ENCODE measurements around the gene ZNF14.
"Not testable (repeated sequence)": the region's sequence is repeated elsewhere in the genome, so short reads cannot be mapped to it uniquely, and the experiment has no call there.

The ZNF14 gene

GRCh38 chr19:19732579-19733501 is at the start of gene ZNF14:
Gene ZNF14 (minus strand): TSS chr19:19733112. CDS start chr19:19732958, 154 bp downstream.
- FAIRE-seq (peak; percentile 98), DNase-seq (ENCODE audit: extremely low spot score, insufficient read length, low read depth) (peak; percentile 98)

GRCh38 chr19:19781791-19782190 is 48.9 kb upstream of the ZNF14 start:
- FAIRE-seq; DNase-seq (ENCODE audit: extremely low spot score, insufficient read length, low read depth): not testable (repeated sequence)

GRCh38 chr19:19778666-19779065 is 45.8 kb upstream of the ZNF14 start:
- DNase-seq (ENCODE audit: extremely low spot score, insufficient read length, low read depth): no peak
- FAIRE-seq: no peak

DNA sequence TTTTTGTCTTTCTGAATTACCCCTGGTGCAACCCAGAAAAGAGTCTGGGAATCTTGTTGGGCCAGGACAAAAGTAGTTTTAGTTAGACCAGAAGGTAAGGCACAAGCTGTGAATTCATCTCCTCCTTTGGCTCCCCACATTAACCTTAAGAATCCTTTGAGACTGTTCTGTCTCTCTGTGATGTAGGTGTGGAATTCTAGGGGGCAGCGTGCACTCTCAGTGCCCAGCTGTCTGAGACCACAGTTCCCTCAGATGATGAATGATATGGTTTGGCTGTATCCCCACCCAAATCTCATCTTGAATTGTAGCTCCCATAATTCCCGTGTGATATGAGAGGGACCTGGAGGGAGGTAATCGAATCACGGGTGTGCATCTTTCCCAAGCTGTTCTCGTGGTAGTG is 44.8 kb upstream of the ZNF14 start:
- FAIRE-seq (no peak), DNase-seq (ENCODE audit: extremely low spot score, insufficient read length, low read depth) (no peak)

- peak; percentile 81 for DNase-seq (ENCODE audit: extremely low spot score, insufficient read length, low read depth)
- FAIRE-seq: peak; percentile 99
Measured at GRCh38 chr19:19776206-19777008, 43.5 kb upstream of the ZNF14 start.

- FAIRE-seq (no peak), DNase-seq (ENCODE audit: extremely low spot score, insufficient read length, low read depth) (no peak)
Measured at GRCh38 chr19:19775891-19776205, 42.9 kb upstream of the ZNF14 start.

- FAIRE-seq (no peak), DNase-seq (ENCODE audit: extremely low spot score, insufficient read length, low read depth) (no peak)
Measured at GRCh38 chr19:19774354-19775033, 41.6 kb upstream of the ZNF14 start.

- not testable (repeated sequence) for DNase-seq (ENCODE audit: extremely low spot score, insufficient read length, low read depth); FAIRE-seq
Measured at GRCh38 chr19:19771963-19772362, 39.1 kb upstream of the ZNF14 start.

DNA sequence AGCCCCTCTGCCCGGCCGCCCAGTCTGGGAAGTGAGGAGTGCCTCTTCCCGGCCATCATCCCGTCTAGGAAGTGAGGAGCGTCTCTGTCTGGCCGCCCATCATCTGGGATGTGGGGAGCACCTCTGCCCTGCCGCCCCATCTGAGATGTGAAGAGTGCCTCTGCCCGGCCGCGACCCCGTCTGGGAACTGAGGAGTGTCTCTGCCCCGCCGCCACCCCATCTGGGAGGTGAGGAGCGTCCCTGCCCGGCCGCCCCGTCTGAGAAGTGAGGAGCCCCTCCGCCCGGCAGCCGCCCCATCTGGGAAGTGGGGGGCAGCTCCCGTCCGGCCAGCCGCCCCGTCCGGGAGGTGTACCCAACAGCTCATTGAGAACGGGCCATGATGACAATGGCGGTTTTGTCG is 37.1 kb upstream of the ZNF14 start:
- DNase-seq (ENCODE audit: extremely low spot score, insufficient read length, low read depth); FAIRE-seq: not testable (repeated sequence)

DNA sequence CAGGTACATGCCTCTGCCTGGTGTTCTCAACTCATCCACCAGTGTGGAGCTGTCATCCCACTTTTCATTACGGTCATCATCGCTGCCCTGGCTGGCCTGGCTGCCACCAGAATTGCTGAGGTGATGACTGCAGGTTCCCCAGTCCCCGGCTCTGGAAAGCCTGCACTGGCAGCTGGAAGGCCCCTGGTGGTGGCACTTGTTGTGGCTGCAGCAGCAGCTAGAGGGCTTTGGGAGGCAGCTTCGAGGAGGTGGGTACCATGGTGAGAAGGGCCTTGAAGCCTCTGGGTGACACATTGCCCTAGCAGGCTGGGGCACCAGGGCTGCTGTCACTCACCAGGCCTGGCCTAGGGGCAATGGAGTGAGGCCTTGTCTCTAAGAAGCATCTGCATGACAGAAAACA is 25.3 kb upstream of the ZNF14 start:
- FAIRE-seq: no peak
- no peak for DNase-seq (ENCODE audit: extremely low spot score, insufficient read length, low read depth)

DNA sequence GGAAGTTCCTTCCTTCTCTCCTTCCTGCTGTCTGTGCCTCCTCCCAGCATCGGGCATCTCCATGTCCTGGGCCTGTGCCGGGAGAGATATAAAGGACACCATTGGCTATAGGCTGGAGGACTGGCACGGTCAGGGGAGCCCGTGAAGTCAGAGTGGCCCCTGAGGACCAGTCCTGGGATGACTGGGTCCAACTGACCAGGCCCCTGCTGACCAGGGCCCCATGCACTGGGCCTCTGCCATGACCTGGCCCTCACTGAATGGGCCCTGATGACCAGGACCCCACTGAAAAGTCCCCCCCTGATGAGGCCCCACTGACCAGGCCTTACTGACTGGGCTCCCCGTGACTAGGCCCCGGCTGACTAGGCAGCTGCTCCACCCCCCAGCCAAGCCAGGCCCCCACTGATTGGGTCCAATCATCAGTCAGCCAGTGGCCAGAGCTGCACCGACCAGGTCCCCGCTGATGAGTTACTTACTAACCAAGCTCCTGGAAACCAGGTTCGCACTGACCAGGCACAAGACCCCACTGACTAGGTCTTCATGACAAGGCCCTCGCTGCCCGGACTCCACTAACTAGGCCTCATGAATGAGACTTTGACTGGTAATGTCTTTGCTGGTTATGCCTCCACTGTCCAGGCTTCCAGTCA is 20.0 kb upstream of the ZNF14 start:
- DNase-seq (ENCODE audit: extremely low spot score, insufficient read length, low read depth) (no peak), FAIRE-seq (no peak)

GRCh38 chr19:19751846-19752245 is 18.9 kb upstream of the ZNF14 start:
- FAIRE-seq: no peak
- no peak for DNase-seq (ENCODE audit: extremely low spot score, insufficient read length, low read depth)

DNA sequence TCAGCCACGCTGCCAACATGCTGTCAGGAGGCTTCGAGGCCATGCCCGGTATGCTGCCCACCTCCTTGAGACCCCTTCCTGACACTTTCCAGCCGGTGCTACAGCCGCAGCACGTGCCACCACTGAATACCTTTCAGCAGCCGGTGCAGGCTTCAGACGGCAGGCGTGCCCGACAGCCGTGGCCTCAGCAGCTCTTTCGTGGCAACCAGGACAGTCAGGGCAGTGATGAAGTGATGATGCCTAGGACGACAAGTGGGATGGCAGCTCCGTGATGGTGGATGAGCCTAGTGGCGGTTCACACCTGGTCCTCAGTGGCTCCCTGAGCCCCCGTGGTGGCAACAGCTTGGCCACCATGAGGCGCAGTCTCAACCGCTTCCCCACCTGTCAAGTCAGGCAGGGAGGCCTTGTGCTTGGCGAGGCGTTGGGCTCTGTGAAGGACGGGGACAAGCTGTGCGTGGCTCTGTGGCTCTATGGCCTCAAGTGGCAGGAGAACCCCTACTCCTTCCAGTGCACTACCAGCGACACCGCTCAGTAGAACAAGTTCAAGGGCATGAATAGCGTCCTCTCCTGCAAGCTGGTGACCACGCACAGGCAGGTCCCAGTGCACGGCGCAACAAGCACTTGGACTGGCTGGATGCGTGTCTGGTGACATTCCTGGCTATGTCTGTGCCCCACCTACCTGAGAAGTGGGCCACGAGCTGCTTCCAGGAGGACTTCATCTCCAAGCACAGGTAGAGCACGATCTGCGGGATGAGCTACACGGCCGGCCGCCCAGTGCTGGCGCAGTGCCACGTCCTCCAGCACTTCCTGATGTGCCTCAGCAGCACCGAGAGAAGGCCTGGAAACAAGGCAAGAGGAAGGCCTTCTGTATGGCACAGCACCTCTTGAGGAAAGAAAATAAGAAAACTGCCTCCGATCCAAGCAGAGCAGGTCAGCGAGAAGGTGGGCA is 18.2 kb upstream of the ZNF14 start:
- DNase-seq (ENCODE audit: extremely low spot score, insufficient read length, low read depth) (no peak), FAIRE-seq (no peak)

DNA sequence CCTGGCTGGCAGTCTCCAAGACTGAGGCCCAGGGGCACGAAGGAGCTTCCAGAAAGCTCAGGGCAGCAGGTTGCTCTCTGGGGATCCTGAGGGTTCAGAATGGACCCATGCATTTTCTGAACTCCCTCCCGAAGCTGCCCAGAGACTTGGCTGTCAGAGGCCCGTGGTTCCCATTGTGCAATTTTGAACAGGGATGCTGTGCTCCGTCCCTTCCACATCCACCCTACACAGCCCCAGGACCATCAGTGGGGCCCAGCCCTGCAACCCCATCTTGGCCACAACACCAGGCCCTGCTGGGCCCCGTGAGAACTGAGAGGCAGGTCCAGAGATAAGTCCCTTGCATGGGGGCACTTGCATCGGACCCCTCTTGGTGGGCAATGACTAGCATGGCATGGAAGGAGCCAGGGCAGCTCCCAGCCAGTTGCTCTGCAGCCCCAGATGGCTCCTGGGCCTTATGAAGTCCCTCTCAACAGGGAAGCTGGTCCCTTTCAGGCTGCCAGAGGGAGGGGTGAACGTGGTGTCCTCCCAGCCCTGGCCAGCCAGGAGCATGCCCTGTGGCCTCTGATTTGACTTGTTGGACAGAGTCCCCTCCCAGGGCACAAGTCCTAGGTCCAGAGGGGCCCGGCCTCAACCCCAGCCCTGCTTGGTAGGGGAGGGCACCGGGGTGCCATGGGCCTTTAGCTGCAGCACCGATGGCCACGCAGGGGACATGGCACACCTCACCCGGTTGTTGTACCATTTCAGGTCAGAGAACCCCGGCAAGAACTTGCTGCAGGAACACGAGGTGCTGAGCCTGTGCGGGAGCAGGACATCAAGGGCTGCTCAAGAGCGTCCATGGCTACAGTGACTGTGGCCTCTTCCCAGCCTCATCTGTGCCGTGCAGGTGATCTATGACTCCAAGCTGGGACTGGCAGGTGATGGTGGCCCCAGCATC is 17.3 kb upstream of the ZNF14 start:
- DNase-seq (ENCODE audit: extremely low spot score, insufficient read length, low read depth) (no peak), FAIRE-seq (no peak)

- no peak for DNase-seq (ENCODE audit: extremely low spot score, insufficient read length, low read depth)
- no peak for FAIRE-seq
Measured at GRCh38 chr19:19749117-19749907, 16.4 kb upstream of the ZNF14 start.

DNA sequence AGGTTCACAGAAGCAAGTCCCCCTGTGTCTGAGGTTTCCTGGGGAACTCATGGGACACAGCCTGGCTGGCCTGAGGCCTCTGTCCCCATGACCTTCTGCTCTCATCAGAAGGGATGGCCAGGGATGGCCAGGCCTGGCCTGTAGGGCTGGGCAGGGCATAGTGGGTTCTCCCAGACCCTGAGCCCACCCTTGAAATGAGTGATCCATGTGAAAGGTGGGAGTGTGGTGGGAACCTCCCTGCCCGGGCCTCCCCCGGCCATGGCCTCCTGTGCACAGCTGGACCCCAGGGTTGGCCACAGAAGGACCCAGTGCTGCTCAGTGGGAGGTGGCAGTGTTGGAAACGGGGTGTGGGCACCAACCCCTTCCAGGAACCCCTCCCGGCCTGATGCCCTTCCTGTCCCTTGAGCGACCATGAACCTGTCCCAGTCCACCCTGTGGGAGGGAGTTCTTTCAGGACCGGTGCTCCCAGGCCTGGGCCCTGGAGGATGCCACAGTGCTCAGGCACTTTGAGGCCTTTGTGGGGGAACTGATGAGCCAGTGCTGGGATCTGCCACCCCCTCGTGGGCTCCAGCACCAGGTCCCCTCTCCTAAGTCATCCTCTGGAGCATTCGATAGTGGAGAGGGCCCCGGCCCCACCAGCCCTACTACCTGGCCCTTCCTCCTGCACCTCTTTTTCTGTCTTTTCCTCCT is 15.5 kb upstream of the ZNF14 start:
- DNase-seq (ENCODE audit: extremely low spot score, insufficient read length, low read depth) (no peak), FAIRE-seq (no peak)

Measured in GM18507 (cell line).